Vagina (tissue), 2 donors: Measurements from ENCODE around the gene DCUN1D2.

Source experiments
- POLR2A ChIP-seq, 2 donors: fragments of 450-650 bp; IDR thresholded peaks; one replicate each; pipeline ENCODE4 v1.6.1; 2017; ENCODE audit warnings: antibody characterized with exemption in 2 of 2, mild to moderate bottlenecking in 2 of 2, moderate library complexity in 2 of 2
- POLR2AphosphoS5 ChIP-seq, 2 donors: sonication (generic); formaldehyde crosslinking; IDR thresholded peaks; one replicate each; pipeline ENCODE4 v1.9.0; 2017; ENCODE audit warnings: antibody characterized with exemption in 2 of 2, mild to moderate bottlenecking in 2 of 2, low read depth in 1 of 2; ENCODE audit not compliant: insufficient read depth in 1 of 2

GRCh38 chr13:113420833-113421600, 69.5 kb downstream of the DCUN1D2 start:
- TF ChIP-seq POLR2AphosphoS5 (IDR thresholded peaks at IDR 0.05; ENCODE audit: insufficient read depth in 1 of 2, low read depth in 1 of 2) = no peak
- TF ChIP-seq POLR2A (IDR thresholded peaks at IDR 0.05) = no peak
